ENCODE results near the gene MEIOSIN. TPM values are rescaled to one million over a fixed set of nuclear protein-coding genes. Genes with fewer than 3 reads are reported as not detected.

The MEIOSIN gene, protein sequence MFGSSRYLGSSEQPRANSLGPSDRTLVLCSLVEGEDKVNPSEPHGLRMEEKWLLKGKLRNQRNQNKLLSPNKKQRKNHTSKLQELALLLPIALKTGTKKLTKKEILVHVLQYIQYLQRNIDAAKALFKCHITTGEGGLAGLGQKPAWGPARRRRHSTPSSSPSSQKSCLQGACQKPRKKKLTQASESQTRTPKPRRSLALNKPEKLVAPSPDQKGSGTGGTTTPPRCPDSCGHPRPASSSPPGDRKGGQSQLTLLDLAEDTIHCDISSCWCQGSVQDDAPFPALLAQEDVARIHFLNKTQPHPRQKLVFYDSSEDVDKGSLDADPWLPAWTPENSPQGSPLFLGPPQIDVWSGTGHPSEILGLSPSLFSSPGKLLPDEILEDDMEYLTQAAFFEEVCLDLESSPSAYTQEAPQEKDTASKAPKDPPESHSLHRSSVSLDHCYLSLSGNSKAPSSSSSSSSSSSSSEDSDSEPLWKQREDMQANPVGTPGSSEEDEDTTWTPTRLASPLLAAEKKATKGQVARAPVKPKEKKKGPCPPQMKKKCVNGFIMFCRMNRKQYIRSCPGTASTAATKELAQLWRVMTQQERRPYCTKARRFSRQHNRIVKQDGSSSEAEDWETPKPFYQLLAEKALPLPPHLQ
- total RNA-seq = not detected in 2 replicates

DNA sequence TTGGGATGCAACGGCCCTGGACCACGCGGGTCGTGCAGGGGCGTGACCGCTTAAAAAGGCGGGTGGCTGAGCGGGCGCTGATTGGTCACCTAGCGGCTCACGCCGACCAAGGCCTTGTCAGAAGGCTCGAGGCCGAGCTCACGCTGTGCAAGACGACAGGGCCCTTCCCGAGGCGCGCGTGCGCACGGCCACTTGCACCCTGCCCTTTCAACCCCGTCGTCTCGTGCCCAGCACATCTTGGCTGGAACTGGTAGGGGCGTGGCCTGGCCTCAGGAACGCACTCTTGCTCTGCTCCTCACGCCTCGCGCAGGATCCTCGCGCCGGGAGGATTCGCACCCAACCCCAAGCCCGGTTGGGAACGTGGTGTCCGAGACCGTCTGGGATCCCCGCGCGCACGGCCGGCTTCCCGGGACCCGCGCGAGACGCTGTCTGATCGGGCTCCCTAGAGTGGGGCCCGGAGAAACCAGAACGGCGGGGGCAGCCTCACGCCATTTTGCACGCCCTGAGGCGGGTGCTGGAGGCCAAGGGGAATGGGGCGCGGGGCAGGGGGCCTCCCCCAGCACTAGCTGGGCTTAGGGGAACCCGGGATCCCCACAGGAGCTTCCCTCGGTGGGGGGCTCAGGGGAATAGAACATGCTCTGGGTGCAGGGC is at the start of gene MEIOSIN:
MEIOSIN (plus strand) TSS at position 280 of the 651 bp plus-strand sequence. CDS start 1,938 bp downstream, outside the sequence.

DNA sequence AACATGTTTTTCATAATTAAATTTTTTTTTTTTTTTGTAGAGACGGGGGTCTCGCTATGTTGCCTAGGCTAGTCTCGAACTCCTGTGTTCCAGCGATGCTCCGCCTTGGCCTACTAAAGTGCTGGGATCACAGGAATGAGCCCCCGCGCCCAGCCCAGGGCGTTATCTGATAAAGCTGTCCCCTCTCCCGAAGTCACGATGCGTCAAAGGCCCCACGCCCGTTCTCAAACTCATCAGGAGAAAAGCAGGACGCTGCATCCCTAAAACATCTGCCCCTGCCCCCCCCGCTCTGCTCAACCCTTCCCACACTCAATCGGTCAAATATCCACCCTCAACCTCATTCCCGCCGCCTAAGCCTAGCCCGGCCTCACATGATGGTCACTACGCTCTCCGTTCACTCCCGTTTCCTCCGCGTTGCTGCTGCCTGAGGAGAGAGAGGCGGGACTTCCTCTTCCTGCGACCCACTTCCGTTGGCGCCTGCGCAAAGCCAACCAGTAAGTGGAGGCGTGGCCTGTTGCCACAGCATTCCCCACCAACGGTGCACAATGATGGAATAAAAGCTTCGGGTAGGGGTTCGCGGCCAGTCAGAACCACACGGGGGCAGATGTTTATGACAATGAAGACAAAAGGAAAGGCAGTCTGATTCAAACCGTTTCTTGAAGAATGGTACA is 41.6 kb upstream of the MEIOSIN start, which contains the start of gene SNRPD2:
SNRPD2 (minus strand) TSS at position 438 of the 671 bp plus-strand sequence; CDS start at position 373, 65 bp downstream.

DNA sequence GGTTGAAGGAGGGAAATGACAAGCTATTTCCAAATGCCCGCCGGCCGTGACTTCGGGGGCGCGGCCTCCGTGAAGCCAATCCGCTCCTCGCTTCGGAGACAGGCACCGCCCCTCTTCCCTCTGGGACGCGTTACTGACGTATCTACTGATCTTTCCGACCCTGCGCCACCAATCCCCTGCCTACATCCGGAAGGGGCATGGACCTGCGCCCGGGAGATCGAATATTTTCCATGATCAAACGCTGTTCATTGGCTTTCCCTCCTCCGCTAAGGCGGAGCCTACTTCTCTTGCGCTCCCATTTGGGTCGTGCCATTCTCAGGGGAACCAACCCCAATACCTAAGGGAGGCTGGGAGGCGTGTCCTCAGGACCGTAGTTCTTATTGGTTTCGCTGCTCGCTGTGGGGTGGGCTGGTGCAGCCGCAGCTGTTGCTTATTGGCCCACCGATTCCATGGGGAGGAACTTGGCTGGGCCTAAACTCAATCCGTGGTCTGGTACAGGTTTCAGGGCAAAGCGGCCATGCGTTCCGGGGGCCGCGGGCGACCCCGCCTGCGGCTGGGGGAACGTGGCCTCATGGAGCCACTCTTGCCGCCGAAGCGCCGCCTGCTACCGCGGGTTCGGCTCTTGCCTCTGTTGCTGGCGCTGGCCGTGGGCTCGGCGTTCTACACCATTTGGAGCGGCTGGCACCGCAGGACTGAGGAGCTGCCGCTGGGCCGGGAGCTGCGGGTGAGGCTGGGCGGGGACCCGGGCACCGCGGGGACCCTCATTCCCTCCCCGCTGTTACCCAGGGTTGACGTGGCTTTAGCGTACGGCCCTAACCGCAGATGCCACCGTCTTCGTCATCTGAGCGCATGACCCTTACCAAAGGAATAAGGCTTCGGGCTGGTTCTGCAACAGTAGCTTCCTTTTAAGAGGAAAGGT is 40.8 kb upstream of the MEIOSIN start, which contains the start of gene QPCTL:
QPCTL (plus strand) TSS at position 480 of the 919 bp plus-strand sequence; CDS start at position 518, 38 bp downstream.

GRCh38 chr19:45730368-45731288 is 2.6 kb upstream of the MEIOSIN start, which contains the start of gene FBXO46:
TSS of gene FBXO46 (minus strand) at chr19:45730896. CDS start at chr19:45713495, 17,401 bp downstream.

GRCh38 chr19:45768984-45769782 is 35.9 kb downstream of the MEIOSIN start, which contains the start of gene SIX5:
TSS of gene SIX5 (minus strand) at chr19:45769252. CDS start at chr19:45768844, 408 bp downstream.

GRCh38 chr19:45782162-45782691 is 49.0 kb downstream of the MEIOSIN start, which contains the start of gene DMPK:
TSS of gene DMPK (minus strand) at chr19:45782490. CDS start at chr19:45782352, 138 bp downstream.

DNA sequence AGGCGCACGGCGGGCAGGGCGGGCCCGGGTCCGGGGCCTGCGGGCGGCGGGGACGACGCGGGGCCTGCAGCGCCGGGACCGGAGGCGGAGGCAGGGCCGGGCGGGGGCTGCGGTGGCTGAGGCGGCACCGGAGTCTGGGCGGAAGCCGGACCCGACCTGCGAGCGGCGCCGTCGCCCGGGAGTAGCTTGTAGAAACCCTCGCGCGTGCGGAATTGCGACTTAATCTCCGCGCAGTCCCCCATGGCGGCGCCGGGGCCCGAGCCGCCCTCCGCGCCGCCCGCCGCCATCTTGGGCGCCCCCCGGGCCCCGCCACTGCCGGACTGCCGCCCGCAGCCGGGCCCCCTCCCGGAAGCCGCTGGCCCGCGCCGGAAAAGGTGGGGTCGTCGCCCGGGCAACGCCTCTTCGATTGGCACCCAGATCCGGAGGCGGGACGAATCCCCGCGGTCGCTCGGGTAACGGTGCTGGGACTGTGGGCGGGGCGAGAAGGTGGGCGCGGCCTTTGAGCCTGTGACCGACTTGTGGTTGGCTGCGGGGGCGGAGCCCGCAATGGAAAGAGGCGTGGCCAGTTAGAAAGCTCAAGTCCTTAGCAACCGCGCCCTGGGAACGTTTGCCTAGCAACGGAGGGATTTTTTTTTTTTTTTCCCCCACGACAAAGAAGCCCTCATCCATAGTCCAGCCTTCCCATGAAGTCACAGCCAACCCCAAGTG is 59.4 kb downstream of the MEIOSIN start, which contains the start of gene DMWD:
DMWD (minus strand) TSS at position 376 of the 708 bp plus-strand sequence; CDS start at position 287, 89 bp downstream.

Other genes with a start within 250 kb of the MEIOSIN start
- 5.6 and 8.0 TPM in 2 replicates for gene RTN2, start 236.4 kb upstream of the MEIOSIN start, total RNA-seq
- 1.0 and 1.6 TPM in 2 replicates for gene PPM1N, start 235.0 kb upstream of the MEIOSIN start, total RNA-seq
- 47.6 and 61.4 TPM in 2 replicates for gene VASP, start 226.0 kb upstream of the MEIOSIN start, total RNA-seq
- 7.0 and 10.4 TPM in 2 replicates for gene OPA3, start 148.6 kb upstream of the MEIOSIN start, total RNA-seq
- gene GPR4, start 131.2 kb upstream of the MEIOSIN start, total RNA-seq = 0.53 and 0.78 TPM in 2 replicates
- 64.1 and 80.8 TPM in 2 replicates for gene EML2, start 94.0 kb upstream of the MEIOSIN start, total RNA-seq
- gene GIPR, start 65.2 kb upstream of the MEIOSIN start, total RNA-seq = 0.43 and 0.52 TPM in 2 replicates
- 194 and 211 TPM in 2 replicates for gene SNRPD2, start 41.5 kb upstream of the MEIOSIN start, total RNA-seq
- 18.1 and 32.5 TPM in 2 replicates for gene QPCTL, start 40.8 kb upstream of the MEIOSIN start, total RNA-seq
- 6.4 and 6.5 TPM in 2 replicates for gene FBXO46, start 2.5 kb upstream of the MEIOSIN start, total RNA-seq
- 9.7 and 14.5 TPM in 2 replicates for gene SIX5, start 35.8 kb downstream of the MEIOSIN start, total RNA-seq
- 79.7 and 85.8 TPM in 2 replicates for gene DMPK, start 49.1 kb downstream of the MEIOSIN start, total RNA-seq
- 38.6 and 55.9 TPM in 2 replicates for gene DMWD, start 59.4 kb downstream of the MEIOSIN start, total RNA-seq
- 0.07 TPM in 2 replicates for gene RSPH6A, start 81.9 kb downstream of the MEIOSIN start, total RNA-seq
- 45.5 and 57.3 TPM in 2 replicates for gene SYMPK, start 129.7 kb downstream of the MEIOSIN start, total RNA-seq
- not detected in 2 replicates for gene FOXA3, start 130.9 kb downstream of the MEIOSIN start, total RNA-seq
- gene IRF2BP1, start 152.7 kb downstream of the MEIOSIN start, total RNA-seq = 24.0 and 30.8 TPM in 2 replicates
- 2.2 and 3.5 TPM in 2 replicates for gene MYPOP, start 169.2 kb downstream of the MEIOSIN start, total RNA-seq
- gene NANOS2, start 181.3 kb downstream of the MEIOSIN start, total RNA-seq = not detected in 2 replicates
- gene NOVA2, start 240.4 kb downstream of the MEIOSIN start, total RNA-seq = 0.20 and 1.1 TPM in 2 replicates

All from smooth muscle cell of the pulmonary artery (primary cell).